Esophagus squamous epithelium (tissue), 5 donors: ENCODE measurements around the gene SNF8. TPM values are rescaled to one million over a fixed set of nuclear protein-coding genes. Genes with fewer than 3 reads are reported as not detected.
"Not testable (repeated sequence)": the region's sequence is repeated elsewhere in the genome, so short reads cannot be mapped to it uniquely, and the experiment has no call there.

ENCODE experiments used
- DNase-seq: peaks from one replicate; lab custom pipeline; 2025; lab: John Stamatoyannopoulos, UW
- H3K27ac ChIP-seq, 4 donors: fragments of 200-600 bp; sonication (generic); one replicate each; pipeline ENCODE4 v1.5.1; 2016 to 2019; ENCODE audit warnings: mild to moderate bottlenecking in 1 of 4
- H3K27me3 ChIP-seq, 4 donors: fragments of 200-600 bp; sonication (generic); 1 replicate in 3 of 4; 2 replicates in 1 of 4; pipeline versions ENCODE4 v1.5.1 to v1.6.0; 2017 to 2021; ENCODE audit warnings: antibody characterized with exemption in 1 of 4
- H3K36me3 ChIP-seq, 3 donors: fragments of 200-600 bp; sonication (generic); one replicate each; pipeline ENCODE4 v1.5.1; 2016 to 2019
- H3K4me1 ChIP-seq, 3 donors: fragments of 200-600 bp; sonication (generic); one replicate each; pipeline ENCODE4 v1.5.1; 2017 to 2019
- H3K4me3 ChIP-seq, 4 donors: fragments of 200-600 bp; sonication (generic); 1 replicate in 3 of 4; 2 replicates in 1 of 4; pipeline ENCODE4 v1.5.1; 2016 to 2019; ENCODE audit warnings: mild to moderate bottlenecking in 2 of 4, moderate library complexity in 1 of 4
- H3K9me3 ChIP-seq, 3 donors: fragments of 200-600 bp; sonication (generic); one replicate each; pipeline ENCODE4 v1.5.1; 2016 to 2019
- CTCF ChIP-seq, 6 experiments: fragments of 450-650 bp in 4 of 6; fragments of 200-600 bp in 2 of 6; sonication (generic) in 2 of 6; IDR thresholded peaks; one replicate each; pipeline ENCODE4 v1.5.1; 2016 to 2019; ENCODE audit warnings: antibody characterized with exemption in 6 of 6, mild to moderate bottlenecking in 4 of 6, moderate library complexity in 4 of 6
- POLR2A ChIP-seq, 4 donors: fragments of 450-650 bp; IDR thresholded peaks; one replicate each; pipeline ENCODE4 v1.6.1; 2017; ENCODE audit warnings: antibody characterized with exemption in 4 of 4, mild to moderate bottlenecking in 4 of 4, moderate library complexity in 3 of 4
- WGBS, 2 donors: methylation state at CpG; one replicate each; pipeline ENCODE4 v1.1.5; 2018; 5-methylcytosine and 5-hydroxymethylcytosine counted together
- intact Hi-C: fragments of 100-400 bp; cut with DNase I; formaldehyde crosslinking; loops from one replicate; pipeline ENCODE4 v1.15.0; 2022
- total RNA-seq, 4 donors: library from RNA; depleted of rRNA; stranded (reverse); fragments of >200 nt; gene quantifications; one replicate each; pipeline ENCODE4 v1.1.0, GENCODE V29; 2016
- donor health status: DM: yes; HTN: yes; CAD: no.

The SNF8 gene
- total RNA-seq, 4 donors from 2014 or later: 39.0 to 64.7 (median 60.4) TPM

GRCh38 chr17:48954300-48954755, 9.7 kb upstream of the SNF8 start:
- Histone ChIP-seq H3K27me3 (peaks cover 0 to 81% (median 0%) of the 10 kb centered on the region in 4 donors), H3K4me1 (no peaks in the 10 kb centered on the region), H3K27ac (no peak overlapping the region), H3K36me3 (no peaks in the 10 kb centered on the region), H3K9me3 (no peaks in the 10 kb centered on the region), H3K4me3 (no peak overlapping the region)
- WGBS, 2 donors: 21 to 26% methylated on average over 6 to 7 of the region's 7 CpGs
- TF ChIP-seq POLR2A (IDR thresholded peaks at IDR 0.05): no peak
- TF ChIP-seq CTCF (IDR thresholded peaks at IDR 0.05): no peak
- DNase-seq: no peak
- intact Hi-C loops: no loop called here

GRCh38 chr17:48952904-48953303, 8.3 kb upstream of the SNF8 start:
- no peak for DNase-seq
- H3K27ac ChIP-seq: no peak overlapping the region
- no peaks in the 10 kb centered on the region for H3K36me3 ChIP-seq
- intact Hi-C loops: no loop called here
- no peaks in the 10 kb centered on the region for H3K9me3 ChIP-seq
- no peak overlapping the region for H3K4me3 ChIP-seq
- H3K4me1 ChIP-seq: no peaks in the 10 kb centered on the region
- TF ChIP-seq POLR2A (IDR thresholded peaks at IDR 0.05): no peak
- no peak for TF ChIP-seq CTCF (IDR thresholded peaks at IDR 0.05)
- H3K27me3 ChIP-seq: peaks cover 0 to 67% (median 0%) of the 10 kb centered on the region in 4 donors
- WGBS, 2 donors: 26 to 27% methylated on average over 5 of the region's 5 CpGs

GRCh38 chr17:48951572-48951971, 6.9 kb upstream of the SNF8 start:
- 75 to 85% methylated on average over 3 to 5 of the region's 5 CpGs for WGBS, 2 donors
- no peak for DNase-seq
- Histone ChIP-seq H3K36me3 (no peaks in the 10 kb centered on the region), H3K9me3 (no peaks in the 10 kb centered on the region), H3K27ac (no peak overlapping the region), H3K4me3 (no peak overlapping the region), H3K27me3 (peaks cover 0 to 67% (median 0%) of the 10 kb centered on the region in 4 donors), H3K4me1 (no peaks in the 10 kb centered on the region)
- intact Hi-C loops: no loop called here
- TF ChIP-seq CTCF (IDR thresholded peaks at IDR 0.05) (no peak), POLR2A (IDR thresholded peaks at IDR 0.05) (no peak)

- Histone ChIP-seq H3K36me3 (peaks cover 0 to 24% (median 0%) of the 10 kb centered on the region in 3 donors), H3K27me3 (peaks cover 0 to 13% (median 0%) of the 10 kb centered on the region in 4 donors), H3K4me1 (peaks cover 13 to 34% (median 21%) of the 10 kb centered on the region in 3 donors), H3K27ac (peak overlapping the region; percentile 83 to 94 (median 88)), H3K4me3 (peak overlapping the region; percentile 46 to 90 (median 84))
- intact Hi-C loops, H3K9me3 ChIP-seq, DNase-seq: not testable (repeated sequence)
- 90 to 100% methylated on average over 4 to 13 of the region's 16 CpGs for WGBS, 2 donors
Observed at GRCh38 chr17:48945261-48945651, 614 bp upstream of the SNF8 start.

- peaks cover 14 to 98% (median 44%) of the 10 kb centered on the region in 3 donors for H3K36me3 ChIP-seq
Observed at GRCh38 chr17:48933035-48933434, 11.6 kb downstream of the SNF8 start.

More at GRCh38 chr17:48933035-48933434, 11.6 kb downstream of the SNF8 start:
- no peaks in the 10 kb centered on the region for H3K27me3 ChIP-seq
- no peak overlapping the region for H3K4me3 ChIP-seq
- H3K27ac ChIP-seq: no peak overlapping the region
- TF ChIP-seq CTCF (IDR thresholded peaks at IDR 0.05) (no peak), POLR2A (IDR thresholded peaks at IDR 0.05) (no peak)
- no peak for DNase-seq
- peaks cover 0 to 12% (median 0%) of the 10 kb centered on the region in 3 donors for H3K4me1 ChIP-seq
- intact Hi-C loops: no loop called here
- H3K9me3 ChIP-seq: no peaks in the 10 kb centered on the region
- WGBS, 2 donors: 48 to 79% methylated on average over 3 to 6 of the region's 6 CpGs
